Hepatocyte (in vitro differentiated cells): ENCODE data around the gene CDHR1.

Experiments
- CTCF ChIP-seq: fragments of 200-600 bp; sonication (generic); IDR thresholded peaks from 2 replicates; pipeline ENCODE4 v1.5.1; 2016; ENCODE audit warnings: antibody characterized with exemption, mild to moderate bottlenecking; ENCODE audit not compliant: poor library complexity
- EZH2 ChIP-seq: fragments of 200-600 bp; sonication (generic); IDR thresholded peaks from 2 replicates; pipeline ENCODE4 v1.6.1; 2016; ENCODE audit warnings: antibody characterized with exemption, mild to moderate bottlenecking, borderline replicate concordance
- EZH2phosphoT487 ChIP-seq: fragments of 200-600 bp; sonication (generic); IDR thresholded peaks from one replicate; pipeline ENCODE4 v1.6.1; 2018; ENCODE audit warnings: antibody characterized with exemption, mild to moderate bottlenecking, low read depth, moderate library complexity; ENCODE audit not compliant: unreplicated experiment, severe bottlenecking

- TF ChIP-seq CTCF (no peak), EZH2phosphoT487 (no peak), EZH2 (no peak)
Measured at GRCh38 chr10:84166620-84167288, 27.6 kb upstream of the CDHR1 start.
